GM12878 (cell line): ENCODE results near the gene SLC24A3. TPM values are rescaled to one million over a fixed set of nuclear protein-coding genes. Genes with fewer than 3 reads are reported as not detected.

ENCODE experiments used
- BCL11A ChIP-seq: IDR thresholded peaks from 2 replicates; pipeline ENCODE4 v1.6.1; 2011; ENCODE audit warnings: low read depth, low read length
- BRCA1 ChIP-seq: IDR thresholded peaks from 2 replicates; pipeline ENCODE4 v1.6.1; 2011; ENCODE audit warnings: low read depth, low read length, improper control_type of control experiment
- CREB1 ChIP-seq: IDR thresholded peaks from 2 replicates; pipeline ENCODE4 v1.6.1; 2012; ENCODE audit warnings: low read depth, mild to moderate bottlenecking, inconsistent platforms
- E2F4 ChIP-seq: IDR thresholded peaks from 2 replicates; pipeline ENCODE4 v1.6.1; 2012; ENCODE audit warnings: low read depth, low read length, improper control_type of control experiment
- ESRRA ChIP-seq: IDR thresholded peaks from 2 replicates; pipeline ENCODE4 v1.6.1; 2012; ENCODE audit warnings: mild to moderate bottlenecking, low read length, improper control_type of control experiment
- FOXK2 ChIP-seq: fragments of 450-650 bp; IDR thresholded peaks from 2 replicates; pipeline ENCODE4 v1.6.1; 2017; ENCODE audit warnings: mild to moderate bottlenecking, moderate library complexity
- IKZF2 ChIP-seq, 2 experiments: fragments of 450-650 bp; IDR thresholded peaks; 2 replicates each; pipeline ENCODE4 v1.6.1; 2017; ENCODE audit warnings: mild to moderate bottlenecking in 2 of 2, moderate library complexity in 2 of 2
- IRF3 ChIP-seq: fragments of 450-650 bp; IDR thresholded peaks from 2 replicates; pipeline ENCODE4 v1.6.1; 2014; ENCODE audit warnings: mild to moderate bottlenecking
- IRF4 ChIP-seq: IDR thresholded peaks from 2 replicates; pipeline ENCODE4 v1.6.1; 2011; ENCODE audit warnings: low read depth, low read length
- MTA3 ChIP-seq: IDR thresholded peaks from 2 replicates; pipeline ENCODE4 v1.6.1; 2012; ENCODE audit warnings: low read length, inconsistent platforms, borderline replicate concordance
- NFIC ChIP-seq: IDR thresholded peaks from 2 replicates; pipeline ENCODE4 v1.6.1; 2012; ENCODE audit warnings: low read depth, mild to moderate bottlenecking, inconsistent platforms, low read length, moderate library complexity
- PRDM15 ChIP-seq: fragments of 450-650 bp; formaldehyde crosslinking; IDR thresholded peaks from 2 replicates; pipeline ENCODE4 v1.4.0; 2020; ENCODE audit warnings: mild to moderate bottlenecking, moderate library complexity
- SP1 ChIP-seq: IDR thresholded peaks from one replicate; pipeline ENCODE4 v1.6.1; 2011; ENCODE audit warnings: low read depth, low read length
- TAF1 ChIP-seq: IDR thresholded peaks from 2 replicates; pipeline ENCODE4 v1.6.1; 2011; ENCODE audit warnings: mild to moderate bottlenecking, low read depth, low read length, borderline replicate concordance
- TCF7 ChIP-seq: IDR thresholded peaks from 2 replicates; pipeline ENCODE4 v1.6.1; 2014; ENCODE audit warnings: antibody characterized with exemption, borderline replicate concordance
- YY1 ChIP-seq: IDR thresholded peaks from 2 replicates; pipeline ENCODE4 v1.6.1; 2011; ENCODE audit warnings: low read depth, mild to moderate bottlenecking, low read length
- ZNF592 ChIP-seq: fragments of 450-650 bp; IDR thresholded peaks from 2 replicates; pipeline ENCODE4 v1.6.1; 2017; ENCODE audit warnings: mild to moderate bottlenecking, moderate library complexity
- ZNF687 ChIP-seq: fragments of 450-650 bp; IDR thresholded peaks from 2 replicates; pipeline ENCODE4 v1.6.1; 2017; ENCODE audit warnings: mild to moderate bottlenecking, moderate library complexity
- polyA plus RNA-seq, 11 experiments: library from polyadenylated mRNA; depleted of rRNA in 4 of 11; unstranded in 6 of 11; stranded (reverse) in 5 of 11; fragments of >200 nt; fragmentation: Nextera tagmentation in 4 of 11; fragmentation: Illumina TruSeq in 1 of 11; extraction: Ambion mirVana in 4 of 11; extraction: Trizol in 1 of 11; gene quantifications; 1 replicate in 1 of 11; 2 replicates in 10 of 11; pipeline versions ENCODE4 v1.2.1 to v1.2.3, GENCODE V29; 2011 to 2016; ENCODE audit warnings: inconsistent platforms in 2 of 11, missing spikeins in 2 of 11, low read depth in 1 of 11
- total RNA-seq, 4 experiments: library from RNA; depleted of rRNA in 3 of 4; stranded (reverse); fragments of >200 nt in 3 of 4; fragmentation: Illumina TruSeq in 1 of 4; extraction: Trizol in 1 of 4; gene quantifications; 2 replicates each; pipeline versions ENCODE4 v1.2.1 to v1.2.3, GENCODE V29; 2013 to 2021

SLC24A3 gene
- total and polyA plus RNA-seq, 10 of the 15 experiments (the other 5 are each of a cell fraction or from before 2014, with no cell fraction given) = 0.04 TPM; not detected in 9

GRCh38 chr20:19347943-19348456 is 135.6 kb downstream of the SLC24A3 start (continued):
- TF ChIP-seq FOXK2 (no peak), ESRRA (no peak), BCL11A (peak; percentile 74), BRCA1 (no peak), CREB1 (no peak), MTA3 (no peak), ZNF592 (no peak), SP1 (no peak), E2F4 (no peak), TCF7 (peak; percentile 38; the same call in 1 of the 2 replicates), ZNF687 (no peak), NFIC (no peak), PRDM15 (CRISPR knock-in tag) (no peak), IKZF2 (IDR thresholded peaks at IDR 0.05) (peak; percentile 68 to 82), YY1 (no peak), TAF1 (no peak), IRF3 (no peak), IRF4 (peak; percentile 90)
